ENCODE data around the gene DNAJC9.

DNA sequence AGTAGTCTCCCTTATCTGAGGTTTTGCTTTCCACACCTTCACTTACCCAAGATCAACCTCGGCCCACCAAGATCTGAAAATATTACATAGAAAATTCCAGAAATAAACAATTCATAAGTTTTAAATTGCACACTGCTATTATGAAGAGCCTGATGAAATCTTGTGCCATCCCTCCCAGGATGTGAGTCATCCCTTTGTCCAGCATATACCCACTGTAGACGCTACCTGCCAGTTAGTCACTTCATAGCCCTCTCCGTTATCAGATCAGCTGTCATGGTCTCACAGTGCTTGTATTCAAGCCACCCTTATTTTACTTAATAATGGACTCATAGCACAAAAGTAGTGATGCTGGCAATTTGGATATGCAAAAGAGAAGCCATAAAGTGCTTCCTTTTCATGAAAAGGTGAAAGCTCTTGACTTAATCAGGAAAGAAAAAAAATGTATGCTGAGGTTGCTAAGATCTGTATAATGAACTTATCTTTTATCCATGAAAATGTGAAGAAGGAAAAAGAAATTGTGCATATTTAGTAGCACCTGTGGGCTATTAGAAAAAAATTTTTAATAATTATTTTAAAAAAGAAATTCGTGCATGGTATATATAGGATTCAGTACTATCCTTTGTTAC, 15.2 kb upstream of the DNAJC9 start:
- TF ChIP-seq, protein P1, sequence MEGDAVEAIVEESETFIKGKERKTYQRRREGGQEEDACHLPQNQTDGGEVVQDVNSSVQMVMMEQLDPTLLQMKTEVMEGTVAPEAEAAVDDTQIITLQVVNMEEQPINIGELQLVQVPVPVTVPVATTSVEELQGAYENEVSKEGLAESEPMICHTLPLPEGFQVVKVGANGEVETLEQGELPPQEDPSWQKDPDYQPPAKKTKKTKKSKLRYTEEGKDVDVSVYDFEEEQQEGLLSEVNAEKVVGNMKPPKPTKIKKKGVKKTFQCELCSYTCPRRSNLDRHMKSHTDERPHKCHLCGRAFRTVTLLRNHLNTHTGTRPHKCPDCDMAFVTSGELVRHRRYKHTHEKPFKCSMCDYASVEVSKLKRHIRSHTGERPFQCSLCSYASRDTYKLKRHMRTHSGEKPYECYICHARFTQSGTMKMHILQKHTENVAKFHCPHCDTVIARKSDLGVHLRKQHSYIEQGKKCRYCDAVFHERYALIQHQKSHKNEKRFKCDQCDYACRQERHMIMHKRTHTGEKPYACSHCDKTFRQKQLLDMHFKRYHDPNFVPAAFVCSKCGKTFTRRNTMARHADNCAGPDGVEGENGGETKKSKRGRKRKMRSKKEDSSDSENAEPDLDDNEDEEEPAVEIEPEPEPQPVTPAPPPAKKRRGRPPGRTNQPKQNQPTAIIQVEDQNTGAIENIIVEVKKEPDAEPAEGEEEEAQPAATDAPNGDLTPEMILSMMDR (IDR thresholded peaks at IDR 0.05; ENCODE audit: low read length) = no peak
- no peak for TF ChIP-seq EZH2 (IDR thresholded peaks at IDR 0.05; ENCODE audit: borderline replicate concordance, low read length)
